ENCODE data around the gene DCC. TPM values are rescaled to one million over a fixed set of nuclear protein-coding genes. Genes with fewer than 3 reads are reported as not detected.

The DCC gene
- total and polyA plus RNA-seq, 7 experiments from 2014 or later: not detected

- H3K4me1 ChIP-seq (ENCODE audit: control insufficient read depth in 2 of 2, insufficient read depth in 2 of 2, low read length in 2 of 2): no peaks in the 10 kb centered on the region
- DNase-seq (no peak), ATAC-seq (no peak)
- ChIA-PET POLR2A (no interaction called here), CTCF (no interaction called here)
- H3K36me3 ChIP-seq (ENCODE audit: control insufficient read depth in 2 of 3, insufficient read depth in 3 of 3, low read length in 3 of 3): no peaks in the 10 kb centered on the region
- Mint-ChIP-seq H3K36me3 (no peaks in the 10 kb centered on the region), H3K4me3 (no peak overlapping the region), H3K4me1 (no peaks in the 10 kb centered on the region), H3K27me3 (no peaks in the 10 kb centered on the region), H3K27ac (no peak overlapping the region), H3K9me3 (peaks cover 0 to 13% (median 4%) of the 10 kb centered on the region in 11 donors)
- intact Hi-C loops (cut with micrococcal nuclease): no loop called here
- no peak overlapping the region for H3K4me3 ChIP-seq (ENCODE audit: low read length)
- no peak overlapping the region for H3K27ac ChIP-seq (ENCODE audit: low read depth, low read length)
- H3K9me3 ChIP-seq (ENCODE audit: control insufficient read depth in 2 of 3, low read length in 3 of 3): no peaks in the 10 kb centered on the region
- H3K27me3 ChIP-seq (ENCODE audit: control insufficient read depth in 2 of 2, insufficient read depth in 2 of 2, low read length in 2 of 2): no peaks in the 10 kb centered on the region
These were observed 1101.9 kb downstream of the DCC start for GRCh38 chr18:53441761-53442414.

DNA sequence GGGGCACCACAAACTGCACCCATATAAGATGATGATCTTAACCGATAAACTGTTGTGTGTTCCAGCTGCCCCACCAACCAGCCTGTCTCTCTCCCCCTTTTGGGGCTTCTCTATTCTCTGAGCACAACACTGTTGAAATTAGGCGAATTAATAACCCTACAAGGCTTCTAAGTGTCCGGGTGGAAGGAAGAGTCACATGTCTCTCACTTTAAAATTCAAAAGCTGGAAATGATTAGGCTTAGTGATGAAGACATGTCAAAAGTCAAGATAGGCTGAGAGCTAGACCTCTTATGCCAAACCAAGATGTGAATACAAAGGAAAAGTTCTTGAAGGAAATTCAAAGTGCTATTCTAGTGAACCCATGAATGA lies 1102.4 kb downstream of the DCC start:
- Histone ChIP-seq H3K9me3 (ENCODE audit: control insufficient read depth in 2 of 3, low read length in 3 of 3) (no peaks in the 10 kb centered on the region), H3K27me3 (ENCODE audit: control insufficient read depth in 2 of 2, insufficient read depth in 2 of 2, low read length in 2 of 2) (no peaks in the 10 kb centered on the region), H3K27ac (ENCODE audit: low read depth, low read length) (no peak overlapping the region), H3K36me3 (ENCODE audit: control insufficient read depth in 2 of 3, insufficient read depth in 3 of 3, low read length in 3 of 3) (no peaks in the 10 kb centered on the region), H3K4me1 (ENCODE audit: control insufficient read depth in 2 of 2, insufficient read depth in 2 of 2, low read length in 2 of 2) (no peaks in the 10 kb centered on the region), H3K4me3 (ENCODE audit: low read length) (no peak overlapping the region)
- CTCF ChIA-PET: no interaction called here
- DNase-seq (no peak), ATAC-seq (no peak)
- no peaks in the 10 kb centered on the region for H3K36me3 Mint-ChIP-seq
- H3K9me3 Mint-ChIP-seq: peaks cover 0 to 13% (median 4%) of the 10 kb centered on the region in 11 donors
- no peaks in the 10 kb centered on the region for H3K27me3 Mint-ChIP-seq
- H3K27ac Mint-ChIP-seq: no peak overlapping the region
- no peak overlapping the region for H3K4me3 Mint-ChIP-seq
- intact Hi-C loops (cut with micrococcal nuclease): no loop called here
- no peaks in the 10 kb centered on the region for H3K4me1 Mint-ChIP-seq
- POLR2A ChIA-PET: no interaction called here

DNA sequence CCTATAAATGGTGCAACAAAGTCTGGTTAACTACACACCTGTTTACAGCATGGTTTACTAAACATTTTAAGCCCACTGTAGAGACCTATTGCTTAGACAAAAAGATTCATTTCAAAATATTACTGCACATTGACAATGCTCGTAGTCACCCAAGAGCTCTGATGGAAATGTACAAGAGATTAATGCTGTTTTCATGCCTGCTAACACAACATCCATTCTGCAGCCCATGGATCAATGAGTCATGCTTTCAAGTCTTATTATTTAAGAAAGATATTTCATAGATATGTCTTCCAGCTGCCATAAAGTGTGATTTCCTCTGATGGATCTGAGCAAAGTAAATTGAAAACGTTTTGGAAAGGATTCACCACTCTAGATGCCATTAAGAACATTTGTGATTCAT lies 1103.3 kb downstream of the DCC start:
- H3K27ac Mint-ChIP-seq: no peak overlapping the region

DNA sequence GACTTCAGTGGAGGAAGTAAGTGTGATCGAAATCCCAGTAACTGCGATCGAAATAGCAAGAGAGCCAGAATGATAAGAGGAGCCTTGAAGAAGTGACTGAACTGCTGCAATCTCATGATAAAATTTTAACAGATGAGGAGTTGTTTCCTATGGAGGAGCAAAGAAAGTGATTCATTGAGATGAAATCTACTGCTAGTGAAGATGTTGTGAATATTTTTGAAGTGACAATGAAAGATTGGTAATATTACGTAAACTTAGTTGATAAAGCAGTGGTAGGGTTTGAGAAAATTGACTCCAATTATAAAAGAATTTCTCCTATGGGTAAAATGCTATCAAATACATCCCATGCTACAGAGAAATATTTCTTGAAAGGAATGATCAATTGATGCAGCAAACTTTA lies 1103.8 kb downstream of the DCC start:
- Histone ChIP-seq H3K9me3 (ENCODE audit: control insufficient read depth in 2 of 3, low read length in 3 of 3) (no peaks in the 10 kb centered on the region), H3K4me1 (ENCODE audit: control insufficient read depth in 2 of 2, insufficient read depth in 2 of 2, low read length in 2 of 2) (no peaks in the 10 kb centered on the region), H3K4me3 (ENCODE audit: low read length) (no peak overlapping the region), H3K27ac (ENCODE audit: low read depth, low read length) (no peak overlapping the region), H3K27me3 (ENCODE audit: control insufficient read depth in 2 of 2, insufficient read depth in 2 of 2, low read length in 2 of 2) (no peaks in the 10 kb centered on the region), H3K36me3 (ENCODE audit: control insufficient read depth in 2 of 3, insufficient read depth in 3 of 3, low read length in 3 of 3) (no peaks in the 10 kb centered on the region)
- Mint-ChIP-seq H3K27me3 (no peaks in the 10 kb centered on the region), H3K36me3 (no peaks in the 10 kb centered on the region), H3K9me3 (peaks cover 0 to 14% (median 3%) of the 10 kb centered on the region in 11 donors), H3K4me1 (no peaks in the 10 kb centered on the region), H3K27ac (no peak overlapping the region), H3K4me3 (no peak overlapping the region)
- intact Hi-C loops (cut with micrococcal nuclease): no loop called here
- no peak for DNase-seq
- CTCF ChIA-PET: no interaction called here
- no peak for ATAC-seq
- POLR2A ChIA-PET: no interaction called here

More for the DNA sequence above, 1103.3 kb downstream of the DCC start:
- no peaks in the 10 kb centered on the region for H3K36me3 Mint-ChIP-seq
- H3K4me1 Mint-ChIP-seq: no peaks in the 10 kb centered on the region
- H3K4me3 Mint-ChIP-seq: no peak overlapping the region
- Histone ChIP-seq H3K4me3 (ENCODE audit: low read length) (no peak overlapping the region), H3K27me3 (ENCODE audit: control insufficient read depth in 2 of 2, insufficient read depth in 2 of 2, low read length in 2 of 2) (no peaks in the 10 kb centered on the region), H3K27ac (ENCODE audit: low read depth, low read length) (no peak overlapping the region), H3K36me3 (ENCODE audit: control insufficient read depth in 2 of 3, insufficient read depth in 3 of 3, low read length in 3 of 3) (no peaks in the 10 kb centered on the region), H3K9me3 (ENCODE audit: control insufficient read depth in 2 of 3, low read length in 3 of 3) (no peaks in the 10 kb centered on the region), H3K4me1 (ENCODE audit: control insufficient read depth in 2 of 2, insufficient read depth in 2 of 2, low read length in 2 of 2) (no peaks in the 10 kb centered on the region)
- ATAC-seq: no peak
- H3K9me3 Mint-ChIP-seq: peaks cover 0 to 14% (median 3%) of the 10 kb centered on the region in 11 donors
- ChIA-PET CTCF (no interaction called here), POLR2A (no interaction called here)
- no peaks in the 10 kb centered on the region for H3K27me3 Mint-ChIP-seq
- DNase-seq: no peak
- intact Hi-C loops (cut with micrococcal nuclease): no loop called here

- Histone ChIP-seq H3K9me3 (ENCODE audit: control insufficient read depth in 2 of 3, low read length in 3 of 3) (no peaks in the 10 kb centered on the region), H3K27me3 (ENCODE audit: control insufficient read depth in 2 of 2, insufficient read depth in 2 of 2, low read length in 2 of 2) (no peaks in the 10 kb centered on the region), H3K36me3 (ENCODE audit: control insufficient read depth in 2 of 3, insufficient read depth in 3 of 3, low read length in 3 of 3) (no peaks in the 10 kb centered on the region), H3K27ac (ENCODE audit: low read depth, low read length) (no peak overlapping the region), H3K4me3 (ENCODE audit: low read length) (no peak overlapping the region), H3K4me1 (ENCODE audit: control insufficient read depth in 2 of 2, insufficient read depth in 2 of 2, low read length in 2 of 2) (no peaks in the 10 kb centered on the region)
- intact Hi-C loops (cut with micrococcal nuclease): no loop called here
- Mint-ChIP-seq H3K27me3 (no peaks in the 10 kb centered on the region), H3K4me1 (no peaks in the 10 kb centered on the region), H3K27ac (no peak overlapping the region), H3K36me3 (no peaks in the 10 kb centered on the region), H3K4me3 (no peak overlapping the region), H3K9me3 (peaks cover 0 to 7% (median 0%) of the 10 kb centered on the region in 11 donors)
- CTCF ChIA-PET: no interaction called here
- ATAC-seq (no peak), DNase-seq (no peak)
- POLR2A ChIA-PET: no interaction called here
These were observed 1111.9 kb downstream of the DCC start for GRCh38 chr18:53451902-53452301.

GRCh38 chr18:53457068-53457467 lies 1117.1 kb downstream of the DCC start:
- peaks cover 0 to 6% (median 0%) of the 10 kb centered on the region in 11 donors for H3K9me3 Mint-ChIP-seq
- no peak overlapping the region for H3K27ac Mint-ChIP-seq
- POLR2A ChIA-PET: no interaction called here
- no peaks in the 10 kb centered on the region for H3K4me1 Mint-ChIP-seq
- DNase-seq (no peak), ATAC-seq (no peak)
- intact Hi-C loops (cut with micrococcal nuclease): no loop called here
- Histone ChIP-seq H3K9me3 (ENCODE audit: control insufficient read depth in 2 of 3, low read length in 3 of 3) (no peaks in the 10 kb centered on the region), H3K27ac (ENCODE audit: low read depth, low read length) (no peak overlapping the region), H3K4me3 (ENCODE audit: low read length) (no peak overlapping the region), H3K27me3 (ENCODE audit: control insufficient read depth in 2 of 2, insufficient read depth in 2 of 2, low read length in 2 of 2) (no peaks in the 10 kb centered on the region), H3K36me3 (ENCODE audit: control insufficient read depth in 2 of 3, insufficient read depth in 3 of 3, low read length in 3 of 3) (no peaks in the 10 kb centered on the region), H3K4me1 (ENCODE audit: control insufficient read depth in 2 of 2, insufficient read depth in 2 of 2, low read length in 2 of 2) (no peaks in the 10 kb centered on the region)
- H3K4me3 Mint-ChIP-seq: no peak overlapping the region
- H3K27me3 Mint-ChIP-seq: no peaks in the 10 kb centered on the region
- H3K36me3 Mint-ChIP-seq: no peaks in the 10 kb centered on the region
- CTCF ChIA-PET: no interaction called here

DNA sequence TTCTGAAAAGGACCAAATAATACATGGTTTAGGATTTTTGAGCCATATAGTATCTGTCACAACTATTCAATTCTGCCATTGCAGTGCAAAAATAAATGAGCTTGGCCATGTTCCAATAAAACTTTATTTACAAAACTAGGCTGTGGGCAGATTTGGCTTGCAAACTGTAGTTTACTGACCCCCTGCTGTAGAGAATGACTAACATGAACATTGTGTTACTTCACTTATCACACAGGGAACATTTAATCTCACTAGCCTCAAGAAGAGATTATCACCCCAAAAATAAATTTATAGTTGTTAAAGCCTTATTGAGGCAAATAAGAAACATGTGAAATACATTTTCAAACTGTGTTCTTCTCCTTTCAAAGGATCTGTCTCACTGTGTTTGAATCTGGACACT lies 1118.3 kb downstream of the DCC start:
- Histone ChIP-seq H3K9me3 (ENCODE audit: control insufficient read depth in 2 of 3, low read length in 3 of 3) (no peaks in the 10 kb centered on the region), H3K27me3 (ENCODE audit: control insufficient read depth in 2 of 2, insufficient read depth in 2 of 2, low read length in 2 of 2) (no peaks in the 10 kb centered on the region), H3K27ac (ENCODE audit: low read depth, low read length) (no peak overlapping the region), H3K36me3 (ENCODE audit: control insufficient read depth in 2 of 3, insufficient read depth in 3 of 3, low read length in 3 of 3) (no peaks in the 10 kb centered on the region), H3K4me1 (ENCODE audit: control insufficient read depth in 2 of 2, insufficient read depth in 2 of 2, low read length in 2 of 2) (no peaks in the 10 kb centered on the region), H3K4me3 (ENCODE audit: low read length) (no peak overlapping the region)
- POLR2A ChIA-PET: no interaction called here
- CTCF ChIA-PET: no interaction called here
- intact Hi-C loops (cut with micrococcal nuclease): no loop called here
- no peaks in the 10 kb centered on the region for H3K4me1 Mint-ChIP-seq
- H3K27ac Mint-ChIP-seq: no peak overlapping the region
- H3K27me3 Mint-ChIP-seq: no peaks in the 10 kb centered on the region
- no peak overlapping the region for H3K4me3 Mint-ChIP-seq
- no peaks in the 10 kb centered on the region for H3K36me3 Mint-ChIP-seq
- ATAC-seq (no peak), DNase-seq (no peak)
- H3K9me3 Mint-ChIP-seq: peaks cover 0 to 9% (median 3%) of the 10 kb centered on the region in 11 donors

Data from naive thymus-derived CD4-positive, alpha-beta T cell (primary cell).